ENCODE data around the gene GLIS1. TPM values are rescaled to one million over a fixed set of nuclear protein-coding genes. Genes with fewer than 3 reads are reported as not detected.

GLIS1 gene
- total RNA-seq, 2 experiments from 2014 or later, result not detected

- ATAC-seq, result no peak
- Mint-ChIP-seq H3K4me3 (no peak overlapping the region), H3K9me3 (no peaks in the 10 kb centered on the region)
Measured at GRCh38 chr1:53517109-53517508, 221.9 kb downstream of the GLIS1 start.

GRCh38 chr1:53516181-53516580 is 222.8 kb downstream of the GLIS1 start:
- Mint-ChIP-seq H3K27me3 (no peaks in the 10 kb centered on the region), H3K4me3 (no peak overlapping the region), H3K27ac (no peak overlapping the region), H3K4me1 (ENCODE audit: low read depth) (no peaks in the 10 kb centered on the region), H3K9me3 (no peaks in the 10 kb centered on the region), H3K36me3 (ENCODE audit: low read depth) (no peaks in the 10 kb centered on the region)
- ChIA-PET CTCF (interaction anchor here (0.7 kb wide), 1 partner anchor 30 kb away, joined by 3 read pairs; no protein-coding TSS in a partner anchor), POLR2A (no interaction called here)
- TF ChIP-seq CTCF (IDR thresholded peaks at IDR 0.05), result no peak
- no peak for ATAC-seq
- no peak for DNase-seq
- intact Hi-C loops (cut with micrococcal nuclease), result no loop called here

More at GRCh38 chr1:53517109-53517508, 221.9 kb downstream of the GLIS1 start:
- ChIA-PET POLR2A (no interaction called here), CTCF (no interaction called here)
- Mint-ChIP-seq H3K4me1 (ENCODE audit: low read depth) (no peaks in the 10 kb centered on the region), H3K27ac (no peak overlapping the region), H3K36me3 (ENCODE audit: low read depth) (no peaks in the 10 kb centered on the region), H3K27me3 (no peaks in the 10 kb centered on the region)
- no peak for DNase-seq
- TF ChIP-seq CTCF (IDR thresholded peaks at IDR 0.05), result no peak
- intact Hi-C loops (cut with micrococcal nuclease), result no loop called here

GRCh38 chr1:53514436-53514835 is 224.5 kb downstream of the GLIS1 start:
- no peak for DNase-seq
- H3K9me3 Mint-ChIP-seq, result no peaks in the 10 kb centered on the region
- no peaks in the 10 kb centered on the region for H3K36me3 Mint-ChIP-seq (ENCODE audit: low read depth)
- POLR2A ChIA-PET, result no interaction called here
- no peak for ATAC-seq
- no peaks in the 10 kb centered on the region for H3K27me3 Mint-ChIP-seq
- H3K27ac Mint-ChIP-seq, result no peak overlapping the region
- TF ChIP-seq CTCF (IDR thresholded peaks at IDR 0.05), result no peak
- intact Hi-C loops (cut with micrococcal nuclease), result no loop called here
- H3K4me3 Mint-ChIP-seq, result no peak overlapping the region
- CTCF ChIA-PET, result no interaction called here
- H3K4me1 Mint-ChIP-seq (ENCODE audit: low read depth), result no peaks in the 10 kb centered on the region

- Mint-ChIP-seq H3K27ac (no peak overlapping the region), H3K27me3 (no peaks in the 10 kb centered on the region), H3K4me1 (ENCODE audit: low read depth) (no peaks in the 10 kb centered on the region), H3K36me3 (ENCODE audit: low read depth) (no peaks in the 10 kb centered on the region), H3K9me3 (no peaks in the 10 kb centered on the region), H3K4me3 (no peak overlapping the region)
- ChIA-PET CTCF (no interaction called here), POLR2A (no interaction called here)
- no peak for ATAC-seq
- TF ChIP-seq CTCF (IDR thresholded peaks at IDR 0.05), result no peak
- intact Hi-C loops (cut with micrococcal nuclease), result no loop called here
- no peak for DNase-seq
Measured at GRCh38 chr1:53513846-53514245, 225.1 kb downstream of the GLIS1 start.

- no peaks in the 10 kb centered on the region for H3K27me3 Mint-ChIP-seq
- TF ChIP-seq CTCF (IDR thresholded peaks at IDR 0.05), result no peak
Measured at GRCh38 chr1:53512807-53513755, 225.9 kb downstream of the GLIS1 start.

More at GRCh38 chr1:53512807-53513755, 225.9 kb downstream of the GLIS1 start:
- DNase-seq (no peak), ATAC-seq (no peak)
- H3K9me3 Mint-ChIP-seq, result no peaks in the 10 kb centered on the region
- ChIA-PET POLR2A (no interaction called here), CTCF (interaction anchor here (1.6 kb wide), 1 partner anchor 170 kb away, joined by 3 read pairs; no protein-coding TSS in a partner anchor)
- no peaks in the 10 kb centered on the region for H3K36me3 Mint-ChIP-seq (ENCODE audit: low read depth)
- H3K4me3 Mint-ChIP-seq, result no peak overlapping the region
- no peaks in the 10 kb centered on the region for H3K4me1 Mint-ChIP-seq (ENCODE audit: low read depth)
- no peak overlapping the region for H3K27ac Mint-ChIP-seq
- intact Hi-C loops (cut with micrococcal nuclease), result no loop called here

All from activated CD8-positive, alpha-beta T cell treated with anti-CD3 and anti-CD28 coated beads for 36 hours (primary cell).